NCI-H2227 (cell line): Measurements from ENCODE around the gene ZNF416.
A peak's percentile ranks its signal among the peaks of the same experiment; 100 is the strongest.

Source experiments
- DNase-seq: peaks from one replicate; lab custom pipeline; 2025; ENCODE audit not compliant: unreplicated experiment; lab: John Stamatoyannopoulos, UW

Gene ZNF416

GRCh38 chr19:57578487-57579205 is at the start of gene ZNF416:
TSS of gene ZNF416 (minus strand) at chr19:57578911. CDS start at chr19:57578704, 207 bp downstream.
- DNase-seq: peak; percentile 100

GRCh38 chr19:57623091-57623490 is 44.4 kb upstream of the ZNF416 start:
- DNase-seq: no peak

DNA sequence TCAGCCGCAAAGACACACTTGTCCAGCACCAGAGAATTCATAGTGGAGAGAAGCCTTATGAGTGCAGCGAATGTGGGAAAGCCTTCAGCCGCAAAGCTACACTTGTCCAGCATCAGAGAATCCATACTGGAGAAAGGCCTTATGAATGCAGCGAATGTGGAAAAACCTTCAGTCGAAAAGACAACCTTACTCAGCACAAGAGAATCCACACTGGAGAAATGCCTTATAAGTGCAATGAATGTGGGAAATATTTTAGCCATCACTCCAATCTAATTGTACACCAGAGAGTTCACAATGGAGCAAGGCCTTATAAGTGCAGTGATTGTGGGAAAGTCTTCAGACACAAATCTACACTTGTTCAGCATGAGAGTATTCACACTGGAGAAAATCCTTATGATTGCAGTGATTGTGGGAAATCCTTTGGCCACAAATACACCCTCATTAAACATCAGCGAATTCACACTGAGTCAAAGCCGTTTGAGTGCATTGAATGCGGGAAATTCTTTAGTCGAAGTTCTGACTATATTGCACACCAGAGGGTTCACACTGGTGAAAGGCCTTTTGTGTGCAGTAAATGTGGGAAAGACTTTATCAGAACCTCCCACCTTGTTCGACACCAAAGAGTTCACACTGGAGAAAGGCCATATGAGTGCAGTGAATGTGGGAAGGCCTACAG is 42.1 kb upstream of the ZNF416 start:
- DNase-seq: peak; percentile 42

DNA sequence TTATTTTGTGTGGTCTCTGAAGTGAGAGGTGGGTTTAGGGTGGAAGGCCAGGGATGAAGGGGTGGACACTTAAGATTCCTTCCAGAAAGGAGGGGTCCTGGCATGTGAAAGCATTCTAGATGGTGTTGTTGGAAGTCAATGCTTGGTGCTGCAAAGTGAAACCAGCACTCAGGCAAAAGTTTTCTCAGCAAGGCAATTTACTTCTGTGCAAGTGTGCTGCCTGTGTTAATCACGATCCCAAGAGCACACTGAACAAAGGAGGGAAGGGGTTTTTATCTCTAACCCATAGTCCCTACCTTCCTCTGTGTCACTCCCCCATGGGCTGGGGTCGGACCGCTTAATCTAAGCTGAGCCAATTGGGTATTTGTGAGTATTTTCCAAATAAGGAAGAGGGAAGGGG is 36.6 kb upstream of the ZNF416 start:
- DNase-seq: no peak

- DNase-seq: peak; percentile 99
These were observed 35.4 kb upstream of the ZNF416 start, which contains the start of gene ZNF134 for GRCh38 chr19:57613941-57614743. TSS of gene ZNF134 (plus strand) at chr19:57614242. CDS start at chr19:57619469, 5,227 bp downstream.

- no peak for DNase-seq
These were observed 32.4 kb upstream of the ZNF416 start for GRCh38 chr19:57611113-57611512.

- no peak for DNase-seq
These were observed 28.2 kb upstream of the ZNF416 start for GRCh38 chr19:57606931-57607330.

DNA sequence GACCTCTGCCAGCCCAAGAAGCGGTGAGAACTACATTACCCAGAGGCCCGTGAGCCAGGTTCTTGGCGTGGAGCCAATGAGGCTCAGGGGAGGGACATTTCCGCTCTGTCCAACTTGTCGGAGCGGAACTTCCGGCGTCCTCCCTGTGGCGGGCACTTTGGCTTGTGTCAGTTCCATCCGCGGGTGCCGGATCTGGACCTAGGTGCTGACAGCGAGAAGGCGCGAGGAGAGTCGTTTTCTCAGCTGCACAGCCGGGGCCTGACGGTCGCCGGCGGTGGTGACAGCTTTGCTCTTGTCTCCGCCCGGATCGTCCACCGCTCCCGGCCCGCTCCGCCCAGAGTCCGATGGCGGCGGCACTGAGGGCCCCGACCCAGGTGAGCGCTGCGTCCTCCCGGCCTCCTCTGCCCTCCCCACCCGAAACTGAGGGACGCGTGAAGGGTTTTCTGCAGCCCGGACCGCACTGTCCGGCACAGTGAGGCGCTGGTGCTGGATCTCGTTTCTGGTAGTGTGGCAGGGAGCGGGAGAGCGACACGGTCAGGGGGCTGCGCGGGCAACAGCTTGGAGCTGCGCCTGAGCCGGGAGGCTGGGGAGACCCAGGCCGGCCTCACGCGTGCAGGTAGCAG is 21.2 kb upstream of the ZNF416 start, which contains the start of gene ZNF530:
ZNF530 (plus strand) TSS at position 125 of the 623 bp plus-strand sequence. CDS start 4,461 bp downstream, outside the sequence.
- DNase-seq: peak; percentile 99

DNA sequence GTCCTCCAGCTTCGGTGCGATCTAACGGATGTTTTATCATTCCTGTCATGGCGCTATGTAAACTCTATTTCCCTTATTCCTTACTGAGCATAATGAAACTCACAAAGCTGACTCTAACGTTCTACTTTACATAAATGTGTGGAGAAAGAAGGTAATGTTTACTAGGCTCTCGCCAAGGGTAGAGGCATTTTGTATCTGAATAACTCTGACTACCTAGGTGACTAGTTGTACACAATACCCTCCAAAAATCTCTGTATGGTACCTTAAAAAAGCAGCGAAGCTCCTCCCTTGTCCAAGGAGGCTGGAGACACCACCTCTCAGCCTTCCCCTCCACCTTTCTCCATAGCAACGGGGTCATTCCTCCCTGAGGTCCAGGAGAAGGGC is 20.7 kb upstream of the ZNF416 start:
- DNase-seq: no peak

DNA sequence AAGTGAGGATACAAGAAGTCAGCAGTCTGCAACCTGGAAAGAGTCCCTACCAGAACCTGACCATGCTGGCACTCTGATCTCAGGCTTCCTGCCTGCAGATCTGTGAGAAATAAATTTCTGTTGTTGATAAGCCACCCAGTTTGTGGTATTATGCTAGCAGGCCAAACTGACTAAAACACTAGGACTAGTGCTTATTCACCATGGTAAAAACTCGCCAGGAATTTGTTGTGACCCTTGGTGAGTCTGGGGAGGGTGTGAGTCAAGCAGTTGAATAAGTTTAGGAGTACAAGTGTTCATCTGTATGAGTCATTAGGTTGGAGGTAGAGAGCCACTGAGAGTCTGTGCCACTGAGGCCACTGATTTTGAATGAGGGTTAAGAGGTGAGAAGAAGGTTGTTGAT is 8.8 kb upstream of the ZNF416 start:
- DNase-seq: no peak

DNA sequence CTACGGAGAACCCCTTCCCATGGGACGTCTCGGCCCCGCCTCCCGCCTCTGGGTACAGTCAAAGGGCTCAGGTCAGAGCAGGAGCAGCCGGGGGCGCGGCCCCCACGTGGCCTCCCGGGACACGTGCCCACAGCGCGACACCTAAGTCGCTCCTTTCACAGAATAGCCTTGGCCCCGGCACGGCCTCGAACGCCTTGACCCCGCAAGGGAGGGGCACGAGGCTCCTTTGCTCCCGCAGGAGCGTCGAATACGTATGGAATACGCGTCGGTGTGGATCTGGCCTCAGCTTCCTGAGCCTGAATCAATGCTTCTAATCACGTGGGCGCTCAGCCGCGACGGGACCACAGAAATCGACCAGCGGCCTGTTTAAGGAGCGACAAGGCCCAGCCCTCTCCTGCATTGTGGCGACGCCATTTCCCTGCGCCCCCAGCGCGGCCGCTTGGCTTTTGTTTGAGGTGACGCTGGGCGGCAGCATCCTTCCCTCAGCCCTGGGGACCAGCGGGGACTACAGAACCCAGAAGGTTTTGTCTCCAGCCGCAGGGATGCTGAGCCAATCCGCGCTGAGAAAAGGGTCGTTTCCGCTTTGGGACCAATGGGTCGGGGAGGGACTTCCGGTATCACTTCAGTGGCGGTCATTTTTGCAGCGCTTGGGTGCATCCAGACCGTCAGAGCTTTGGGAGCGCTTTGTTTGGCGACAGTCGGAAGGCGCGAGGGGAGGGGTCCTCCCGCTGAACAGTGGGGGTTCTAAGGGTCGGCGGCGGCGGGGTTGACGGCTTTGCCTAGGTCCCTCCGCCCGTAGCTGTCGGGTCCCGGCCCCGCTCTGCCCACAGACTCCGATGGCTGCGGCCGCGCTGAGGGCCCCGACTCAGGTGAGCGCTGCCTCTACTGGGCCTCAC is 5.1 kb upstream of the ZNF416 start, which contains the start of gene ZIK1:
ZIK1 (plus strand) TSS at position 625 of the 896 bp plus-strand sequence; CDS start at position 837, 212 bp downstream.
- peak; percentile 96 for DNase-seq

DNA sequence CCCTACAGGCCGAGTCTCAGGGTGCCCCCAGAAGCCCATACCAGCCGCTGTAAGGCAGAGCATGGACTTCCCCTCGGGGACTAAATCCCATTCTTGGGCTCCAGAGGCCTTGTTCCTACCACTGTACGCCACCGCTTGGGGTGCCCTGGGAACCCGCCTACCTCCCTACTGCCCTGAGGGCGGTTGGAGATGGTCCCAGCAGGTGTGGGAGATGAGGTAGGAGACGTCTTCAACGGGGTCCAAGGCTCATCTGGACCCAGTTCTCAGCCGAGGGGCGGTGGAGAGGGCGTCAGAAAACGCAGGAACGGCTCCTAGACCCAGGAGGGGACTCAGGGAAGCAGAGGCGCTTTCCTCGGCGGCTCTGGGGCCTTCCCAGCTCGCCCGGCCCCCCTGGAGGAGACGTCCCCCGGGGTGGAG is 4.4 kb upstream of the ZNF416 start:
- no peak for DNase-seq

DNA sequence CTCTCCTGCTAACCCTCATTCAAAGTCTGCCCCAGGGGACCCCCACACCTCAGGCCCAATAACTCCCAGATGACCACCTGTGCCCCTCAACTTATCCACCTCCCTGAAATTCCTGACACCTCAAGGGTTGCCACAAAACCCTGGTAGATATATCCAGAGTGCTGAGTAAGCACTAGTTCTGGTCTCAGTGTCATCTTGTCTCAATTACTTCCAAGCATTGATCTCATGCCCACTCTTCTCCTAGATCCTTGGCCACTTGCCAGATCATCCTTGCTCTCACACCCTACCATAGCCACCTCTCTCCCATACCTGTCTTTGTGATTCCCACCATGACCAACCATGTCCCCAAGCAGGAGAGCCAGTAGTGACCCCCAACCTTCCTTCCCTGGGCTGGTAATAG is 2.0 kb downstream of the ZNF416 start:
- no peak for DNase-seq

- DNase-seq: no peak
These were observed 6.2 kb downstream of the ZNF416 start for GRCh38 chr19:57572415-57572947.

- DNase-seq: no peak
These were observed 8.0 kb downstream of the ZNF416 start for GRCh38 chr19:57570707-57571106.

GRCh38 chr19:57566396-57567265 is 12.1 kb downstream of the ZNF416 start:
- DNase-seq: peak; percentile 58

DNA sequence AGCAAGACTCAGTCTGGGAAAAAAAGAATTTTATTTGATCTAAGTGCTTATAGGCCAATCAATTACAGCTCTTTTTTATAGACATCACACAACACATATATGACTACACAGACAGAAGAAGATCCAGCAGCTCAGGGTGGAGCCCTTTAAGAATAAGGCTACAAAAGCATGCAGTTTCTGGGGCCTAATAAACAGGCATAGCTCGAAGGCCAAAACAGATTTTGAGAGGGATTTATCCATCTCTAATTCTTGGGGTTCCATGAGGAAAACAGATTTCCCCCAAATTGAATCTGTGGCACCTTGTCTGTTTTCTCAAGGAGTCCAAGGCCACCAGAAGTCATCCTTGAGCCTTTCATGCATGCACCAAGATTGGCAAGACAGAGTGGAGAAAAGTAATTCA is 15.2 kb downstream of the ZNF416 start:
- no peak for DNase-seq

DNA sequence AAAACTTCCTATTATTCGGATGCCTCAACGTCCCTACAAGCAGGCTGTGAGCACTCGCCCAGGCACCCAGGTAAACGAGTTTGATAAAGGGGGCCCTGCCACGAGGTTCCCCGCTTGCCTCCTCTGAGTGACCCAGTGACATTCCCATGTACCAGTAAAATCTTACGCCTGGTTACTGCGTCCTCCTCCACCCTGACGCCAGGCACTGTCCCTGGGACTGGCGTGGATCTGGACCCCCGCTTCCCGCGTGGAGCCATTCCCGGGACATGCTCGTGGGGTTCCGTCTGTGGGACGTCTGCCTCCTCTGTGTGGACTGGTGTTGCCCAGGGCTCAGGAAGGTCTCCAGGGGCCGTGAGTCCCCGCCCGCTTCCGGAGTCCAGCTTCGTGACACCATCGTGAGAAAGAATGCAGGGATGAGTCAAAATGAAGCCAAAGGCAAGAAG is 18.6 kb downstream of the ZNF416 start:
- no peak for DNase-seq
